Mesendoderm (in vitro differentiated cells): Measurements from ENCODE around the gene FILIP1L.

Experiments
- DNase-seq: peaks from one replicate; pipeline ENCODE4 v3.0.0; 2013
- H2AK5ac ChIP-seq: 2 replicates; pipeline ENCODE4 v1.6.1; 2013; ENCODE audit warnings: low read length, inconsistent platforms
- H2BK120ac ChIP-seq: 2 replicates; pipeline ENCODE4 v1.6.1; 2013; ENCODE audit warnings: low read depth, mild to moderate bottlenecking, low read length, moderate library complexity, mixed read lengths
- H2BK15ac ChIP-seq: replicated peaks from 2 replicates; pipeline ENCODE4 v1.6.1; 2013; ENCODE audit warnings: low read depth, mild to moderate bottlenecking, moderate library complexity
- H2BK5ac ChIP-seq: 2 replicates; pipeline ENCODE4 v1.6.1; 2013; ENCODE audit warnings: low read length, inconsistent platforms
- H3K18ac ChIP-seq: 2 replicates; pipeline ENCODE4 v1.6.1; 2013; ENCODE audit warnings: mild to moderate bottlenecking, low read length, mixed read lengths
- H3K23ac ChIP-seq: one replicate; pipeline ENCODE4 v1.6.1; 2013; ENCODE audit warnings: low read length
- H3K27ac ChIP-seq: 2 replicates; pipeline ENCODE4 v1.5.1; 2013; ENCODE audit warnings: low read depth, mild to moderate bottlenecking, inconsistent platforms, low read length, moderate library complexity
- H3K27me3 ChIP-seq: 2 replicates; pipeline ENCODE4 v1.6.1; 2013; ENCODE audit warnings: low read length, control low read depth, mild to moderate bottlenecking, inconsistent platforms; ENCODE audit not compliant: insufficient read depth, poor library complexity
- H3K36me3 ChIP-seq: 2 replicates; pipeline ENCODE4 v1.6.1; 2013; ENCODE audit warnings: low read length, inconsistent platforms; ENCODE audit not compliant: control insufficient read depth, insufficient read depth
- H3K4ac ChIP-seq: one replicate; pipeline ENCODE4 v1.6.1; 2013; ENCODE audit warnings: low read depth, mild to moderate bottlenecking, low read length, moderate library complexity
- H3K4me1 ChIP-seq: 2 replicates; pipeline ENCODE4 v1.6.1; 2013; ENCODE audit warnings: low read depth, low read length, inconsistent platforms; ENCODE audit not compliant: control insufficient read depth
- H3K4me2 ChIP-seq: 2 replicates; pipeline ENCODE4 v1.6.1; 2013; ENCODE audit warnings: low read length
- H3K4me3 ChIP-seq: 2 replicates; pipeline ENCODE4 v1.5.1; 2013; ENCODE audit warnings: mild to moderate bottlenecking, low read length
- H3K56ac ChIP-seq: one replicate; pipeline ENCODE4 v1.6.1; 2013; ENCODE audit warnings: low read length
- H3K79me1 ChIP-seq: 2 replicates; pipeline ENCODE4 v1.6.1; 2013; ENCODE audit warnings: low read length, inconsistent platforms
- H3K79me2 ChIP-seq: 2 replicates; pipeline ENCODE4 v1.6.1; 2013; ENCODE audit warnings: mild to moderate bottlenecking, low read length; ENCODE audit not compliant: control insufficient read depth, insufficient read depth
- H3K9ac ChIP-seq: 2 replicates; pipeline ENCODE4 v1.6.1; 2013; ENCODE audit warnings: low read length, inconsistent platforms
- H4K5ac ChIP-seq: one replicate; pipeline ENCODE4 v1.6.1; 2013; ENCODE audit warnings: low read length
- H4K8ac ChIP-seq: one replicate; pipeline ENCODE4 v1.6.1; 2013; ENCODE audit warnings: low read depth, mild to moderate bottlenecking, control low read depth, low read length, moderate library complexity
- WGBS: extraction: QIAGEN DNeasy Blood & Tissue Kit; methylation state at CpG from one replicate; pipeline ENCODE4 v1.1.7; 2013; ENCODE audit warnings: low lambda C conversion rate, missing lambda C conversion rate; ENCODE audit not compliant: insufficient coverage; ENCODE audit errors: extremely low coverage; 5-methylcytosine and 5-hydroxymethylcytosine counted together

The FILIP1L gene

GRCh38 chr3:100103558-100104441 lies 10.5 kb downstream of the FILIP1L start:
- no peak overlapping the region for H4K5ac ChIP-seq
- no peaks in the 10 kb centered on the region for H3K4me1 ChIP-seq
- H3K79me1 ChIP-seq = no peaks in the 10 kb centered on the region
- no peak overlapping the region for H3K27ac ChIP-seq
- H3K27me3 ChIP-seq = no peaks in the 10 kb centered on the region
- DNase-seq = no peak
- no peak overlapping the region for H3K9ac ChIP-seq
- no peak overlapping the region for H3K56ac ChIP-seq
- H2BK15ac ChIP-seq = no peak overlapping the region
- H3K4me2 ChIP-seq = no peak overlapping the region
- H3K79me2 ChIP-seq = no peaks in the 10 kb centered on the region
- H3K23ac ChIP-seq = no peak overlapping the region
- H2AK5ac ChIP-seq = no peak overlapping the region
- no peak overlapping the region for H3K4ac ChIP-seq
- no peaks in the 10 kb centered on the region for H3K36me3 ChIP-seq
- H3K4me3 ChIP-seq = no peak overlapping the region
- H2BK5ac ChIP-seq = no peak overlapping the region
- no peak overlapping the region for H3K18ac ChIP-seq
- no CpG with 5 or more reads among the region's 4 CpGs for WGBS
- H4K8ac ChIP-seq = no peak overlapping the region
- H2BK120ac ChIP-seq = no peak overlapping the region

GRCh38 chr3:100102757-100103156 lies 11.5 kb downstream of the FILIP1L start:
- no peak overlapping the region for H4K5ac ChIP-seq
- H3K27me3 ChIP-seq = no peaks in the 10 kb centered on the region
- H3K27ac ChIP-seq = no peak overlapping the region
- no peak overlapping the region for H3K4ac ChIP-seq
- no peak overlapping the region for H3K4me3 ChIP-seq
- no CpG with 5 or more reads among the region's 1 CpG for WGBS
- no peaks in the 10 kb centered on the region for H3K4me1 ChIP-seq
- no peaks in the 10 kb centered on the region for H3K36me3 ChIP-seq
- DNase-seq = no peak
- no peak overlapping the region for H3K56ac ChIP-seq
- no peak overlapping the region for H3K9ac ChIP-seq
- no peaks in the 10 kb centered on the region for H3K79me2 ChIP-seq
- H3K23ac ChIP-seq = no peak overlapping the region
- H2AK5ac ChIP-seq = no peak overlapping the region
- no peak overlapping the region for H3K18ac ChIP-seq
- no peak overlapping the region for H3K4me2 ChIP-seq
- no peak overlapping the region for H4K8ac ChIP-seq
- no peak overlapping the region for H2BK120ac ChIP-seq
- no peak overlapping the region for H2BK5ac ChIP-seq
- H2BK15ac ChIP-seq = no peak overlapping the region
- no peaks in the 10 kb centered on the region for H3K79me1 ChIP-seq

GRCh38 chr3:100100425-100100824 lies 13.9 kb downstream of the FILIP1L start:
- H2BK5ac ChIP-seq = no peak overlapping the region
- H3K9ac ChIP-seq = no peak overlapping the region
- H3K4me3 ChIP-seq = no peak overlapping the region
- H3K56ac ChIP-seq = no peak overlapping the region
- no peaks in the 10 kb centered on the region for H3K79me2 ChIP-seq
- H3K18ac ChIP-seq = no peak overlapping the region
- no peaks in the 10 kb centered on the region for H3K27me3 ChIP-seq
- H3K4ac ChIP-seq = no peak overlapping the region
- WGBS = no CpG with 5 or more reads among the region's 2 CpGs
- H3K4me1 ChIP-seq = no peaks in the 10 kb centered on the region
- H3K27ac ChIP-seq = no peak overlapping the region
- no peak overlapping the region for H2AK5ac ChIP-seq
- H2BK15ac ChIP-seq = no peak overlapping the region
- H3K4me2 ChIP-seq = no peak overlapping the region
- no peak overlapping the region for H4K5ac ChIP-seq
- H3K79me1 ChIP-seq = no peaks in the 10 kb centered on the region
- DNase-seq = no peak
- no peaks in the 10 kb centered on the region for H3K36me3 ChIP-seq
- H3K23ac ChIP-seq = no peak overlapping the region
- H4K8ac ChIP-seq = no peak overlapping the region
- no peak overlapping the region for H2BK120ac ChIP-seq

- no peak overlapping the region for H2BK120ac ChIP-seq
- no peaks in the 10 kb centered on the region for H3K36me3 ChIP-seq
- H3K9ac ChIP-seq = no peak overlapping the region
- WGBS = no CpG with 5 or more reads among the region's 2 CpGs
- no peak overlapping the region for H2BK5ac ChIP-seq
- no peaks in the 10 kb centered on the region for H3K27me3 ChIP-seq
- DNase-seq = no peak
- H3K4me1 ChIP-seq = no peaks in the 10 kb centered on the region
- no peak overlapping the region for H4K5ac ChIP-seq
- no peak overlapping the region for H3K27ac ChIP-seq
- no peak overlapping the region for H2AK5ac ChIP-seq
- no peak overlapping the region for H2BK15ac ChIP-seq
- no peak overlapping the region for H3K56ac ChIP-seq
- H3K18ac ChIP-seq = no peak overlapping the region
- H3K23ac ChIP-seq = no peak overlapping the region
- H4K8ac ChIP-seq = no peak overlapping the region
- no peak overlapping the region for H3K4me3 ChIP-seq
- H3K4ac ChIP-seq = no peak overlapping the region
- H3K79me2 ChIP-seq = no peaks in the 10 kb centered on the region
- H3K79me1 ChIP-seq = no peaks in the 10 kb centered on the region
- H3K4me2 ChIP-seq = no peak overlapping the region
These were observed 14.7 kb downstream of the FILIP1L start for GRCh38 chr3:100099621-100100020.

GRCh38 chr3:100098784-100099070 lies 15.6 kb downstream of the FILIP1L start:
- Histone ChIP-seq H3K36me3 (no peaks in the 10 kb centered on the region), H2AK5ac (no peak overlapping the region), H3K27ac (no peak overlapping the region), H2BK15ac (no peak overlapping the region), H3K4me3 (no peak overlapping the region), H3K18ac (no peak overlapping the region), H3K4me2 (no peak overlapping the region), H3K56ac (no peak overlapping the region), H4K8ac (no peak overlapping the region), H3K79me2 (no peaks in the 10 kb centered on the region), H3K4me1 (no peaks in the 10 kb centered on the region), H2BK5ac (no peak overlapping the region), H2BK120ac (no peak overlapping the region), H4K5ac (no peak overlapping the region), H3K9ac (no peak overlapping the region), H3K23ac (no peak overlapping the region), H3K27me3 (no peaks in the 10 kb centered on the region), H3K4ac (no peak overlapping the region), H3K79me1 (no peaks in the 10 kb centered on the region)
- no peak for DNase-seq
